ENCODE data around the gene FXR2.

FXR2 gene

GRCh38 chr17:7583253-7584109, 31.2 kb downstream of the FXR2 start, which contains the start of gene MPDU1 (continued):
- TF ChIP-seq ZSCAN4 (tag by site-specific recombination; IDR thresholded peaks at IDR 0.05) (peak; percentile 50; the same call in 1 of the 2 replicates), ZBTB20 (tag by site-specific recombination; IDR thresholded peaks at IDR 0.05) (peak; percentile 69), ZNF600 (tag by site-specific recombination; IDR thresholded peaks at IDR 0.05) (peak; percentile 97), REPIN1 (tag by site-specific recombination; IDR thresholded peaks at IDR 0.05; ENCODE audit: low read depth) (0 out of 2 replicates have a peak, but pooled peaks have one; percentile 52), ZNF48 (tag by site-specific recombination; IDR thresholded peaks at IDR 0.05) (no peak), ZNF24 (tag by site-specific recombination; IDR thresholded peaks at IDR 0.05) (peak; percentile 57), ZNF626 (tag by site-specific recombination; IDR thresholded peaks at IDR 0.05) (no peak), ZNF10 (tag by site-specific recombination; IDR thresholded peaks at IDR 0.05) (0 out of 2 replicates have a peak, but pooled peaks have one; percentile 58), ZNF501 (tag by site-specific recombination; IDR thresholded peaks at IDR 0.05) (peak; percentile 93), GFI1B (tag by site-specific recombination; IDR thresholded peaks at IDR 0.05) (no peak), KLF17 (tag by site-specific recombination; IDR thresholded peaks at IDR 0.05) (peak; percentile 81), ZNF223 (tag by site-specific recombination; IDR thresholded peaks at IDR 0.05) (no peak), ZNF510 (tag by site-specific recombination; IDR thresholded peaks at IDR 0.05; ENCODE audit: insufficient replicate concordance) (no peak), KLF10 (tag by site-specific recombination; IDR thresholded peaks at IDR 0.05) (peak; percentile 53; the same call in 1 of the 2 replicates), SETDB1 (IDR thresholded peaks at IDR 0.05; ENCODE audit: insufficient read length, low read length) (peak; percentile 13), IKZF3 (tag by site-specific recombination; IDR thresholded peaks at IDR 0.05) (0 out of 2 replicates have a peak, but pooled peaks have one; percentile 30), ZXDB (tag by site-specific recombination; IDR thresholded peaks at IDR 0.05) (peak; percentile 74), ZBTB26 (tag by site-specific recombination; optimal IDR thresholded peaks at IDR 0.05) (peak; percentile 78), KLF8 (tag by site-specific recombination; IDR thresholded peaks at IDR 0.05) (peak; percentile 76), ZNF2 (tag by site-specific recombination; IDR thresholded peaks at IDR 0.05) (peak; percentile 93), SP2 (tag by site-specific recombination; IDR thresholded peaks at IDR 0.05) (peak; percentile 88), ZNF280D (tag by site-specific recombination; IDR thresholded peaks at IDR 0.05) (peak; percentile 53), ZBTB11 (tag by site-specific recombination; conservative IDR thresholded peaks at IDR 0.05; ENCODE audit: low read depth) (peak; percentile 99), KLF9 (tag by site-specific recombination; IDR thresholded peaks at IDR 0.05; ENCODE audit: low read depth) (0 out of 2 replicates have a peak, but pooled peaks have one; percentile 23), PATZ1 (tag by site-specific recombination; IDR thresholded peaks at IDR 0.05) (peak; percentile 76), ZNF629 (tag by site-specific recombination; IDR thresholded peaks at IDR 0.05) (peak; percentile 89)
